Adipocyte (in vitro differentiated cells): ENCODE measurements around the gene SRSF4.
A peak's percentile ranks its signal among the peaks of the same experiment; 100 is the strongest.
"Not testable (repeated sequence)": the region's sequence is repeated elsewhere in the genome, so short reads cannot be mapped to it uniquely, and the experiment has no call there.

Source experiments
- DNase-seq: peaks from one replicate; pipeline ENCODE4 v3.0.0-alpha.2; 2015; ENCODE audit warnings: low read depth
- H3K27me3 ChIP-seq: replicated peaks from 2 replicates; pipeline ENCODE4 v1.7.0; 2013; ENCODE audit warnings: mild to moderate bottlenecking, low read length, moderate library complexity; ENCODE audit not compliant: control insufficient read depth, insufficient read depth
- H3K36me3 ChIP-seq: 2 replicates; pipeline ENCODE4 v1.7.0; 2013; ENCODE audit warnings: low read length, mild to moderate bottlenecking, moderate library complexity; ENCODE audit not compliant: control insufficient read depth, insufficient read depth, severe bottlenecking
- H3K4me1 ChIP-seq: 2 replicates; pipeline ENCODE4 v1.7.0; 2013; ENCODE audit warnings: mild to moderate bottlenecking, low read length, moderate library complexity; ENCODE audit not compliant: control insufficient read depth, insufficient read depth
- H3K4me3 ChIP-seq: 2 replicates; pipeline ENCODE4 v1.7.0; 2013; ENCODE audit warnings: mild to moderate bottlenecking, low read length, moderate library complexity
- H3K9ac ChIP-seq: 2 replicates; pipeline ENCODE4 v1.7.0; 2013; ENCODE audit warnings: mild to moderate bottlenecking, low read length, moderate library complexity
- H3K9me3 ChIP-seq: 2 replicates; pipeline ENCODE4 v1.7.0; 2013; ENCODE audit warnings: mild to moderate bottlenecking, low read length, moderate library complexity; ENCODE audit not compliant: control insufficient read depth

The SRSF4 gene

GRCh38 chr1:29181413-29182225, at the start of gene SRSF4:
Gene SRSF4, minus strand, starts transcription at chr1:29181900. Its CDS starts 148 bp downstream, at chr1:29181752.
- no peaks in the 10 kb centered on the region for H3K27me3 ChIP-seq
- DNase-seq, result peak; percentile 99
- H3K4me3 ChIP-seq, result peak within 1 kb of the TSS; percentile 99
- peaks cover 42% of the 10 kb centered on the region for H3K4me1 ChIP-seq
- peaks cover 9% of the 10 kb centered on the region for H3K36me3 ChIP-seq
- no peaks in the 10 kb centered on the region for H3K9me3 ChIP-seq
- peak within 1 kb of the TSS; percentile 100 for H3K9ac ChIP-seq

DNA sequence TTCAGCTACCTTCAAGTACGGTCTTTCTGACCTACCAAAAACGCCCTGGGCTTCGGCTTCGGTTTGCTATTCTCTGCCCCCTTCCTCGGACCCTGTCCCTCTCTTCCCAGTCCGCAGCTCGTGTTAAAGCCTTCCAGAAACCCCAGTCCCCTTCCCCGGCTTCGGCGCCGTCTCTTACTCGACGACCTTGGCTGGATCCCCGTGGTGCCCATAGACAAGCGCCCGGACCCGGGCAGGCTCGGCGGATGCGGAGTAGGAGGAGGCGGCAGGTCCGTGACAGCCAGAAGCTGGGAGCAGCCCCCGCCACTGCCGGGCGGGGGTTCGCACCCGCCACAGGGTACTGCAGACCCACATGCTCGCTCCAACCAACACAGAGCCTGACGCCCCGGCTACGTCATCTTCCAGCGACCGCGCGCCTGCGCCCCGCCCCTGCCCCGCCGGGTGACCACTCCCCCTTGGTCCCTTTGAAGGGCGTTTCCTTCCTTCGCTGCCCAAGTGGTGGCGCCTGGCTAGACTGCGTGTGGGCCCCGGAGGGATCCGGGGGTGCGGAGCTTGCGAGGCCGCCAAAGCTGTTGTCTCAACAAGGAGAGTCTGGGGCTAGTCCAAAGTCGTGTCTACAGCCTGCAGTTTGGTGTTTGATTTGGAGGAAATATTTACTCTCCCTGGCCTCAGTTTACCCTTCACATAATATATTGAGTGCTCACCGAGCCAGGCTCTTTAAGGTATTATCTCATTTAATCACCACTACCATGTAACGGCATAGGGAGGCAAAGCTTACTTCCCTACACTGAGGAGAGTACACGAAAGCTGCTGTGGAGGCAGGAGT, 49.1 kb upstream of the SRSF4 start, which contains the start of gene MECR:
Gene MECR (minus strand): TSS at position 382 of the 826 bp plus-strand sequence. CDS start 28 bp downstream, at position 354.
- DNase-seq, result peak; percentile 96
- no peaks in the 10 kb centered on the region for H3K27me3 ChIP-seq

DNA sequence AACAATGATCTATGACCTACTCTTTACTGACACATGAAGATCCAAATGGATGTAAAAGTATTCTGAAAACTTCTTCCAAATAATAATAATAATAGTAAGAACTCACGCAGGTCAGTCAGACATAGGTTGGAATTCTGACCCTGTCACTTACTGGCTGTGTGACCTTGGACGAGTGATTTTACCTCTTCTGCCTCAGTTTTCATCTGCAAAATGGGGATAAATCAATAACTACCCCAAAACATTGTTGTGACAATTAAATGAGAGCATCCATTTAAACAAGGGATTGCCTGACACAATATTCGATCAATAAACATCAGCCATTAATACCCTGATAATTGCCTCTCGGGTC, 48.5 kb upstream of the SRSF4 start:
- no peak for DNase-seq
- H3K9me3 ChIP-seq, result no peaks in the 10 kb centered on the region
- peak overlapping the region; percentile 85 for H3K4me3 ChIP-seq
- H3K27me3 ChIP-seq, result no peaks in the 10 kb centered on the region
- H3K36me3 ChIP-seq, result peaks cover 1% of the 10 kb centered on the region
- peak overlapping the region; percentile 87 for H3K9ac ChIP-seq
- H3K4me1 ChIP-seq, result peaks cover 26% of the 10 kb centered on the region

More for the DNA sequence above, 49.1 kb upstream of the SRSF4 start, which contains the start of gene MECR:
- Histone ChIP-seq H3K9ac (peak within 1 kb of the TSS; percentile 87), H3K4me3 (peak within 1 kb of the TSS; percentile 85), H3K4me1 (peaks cover 27% of the 10 kb centered on the region), H3K9me3 (no peaks in the 10 kb centered on the region), H3K36me3 (no peaks in the 10 kb centered on the region)

GRCh38 chr1:29227511-29227910, 45.8 kb upstream of the SRSF4 start:
- Histone ChIP-seq H3K4me1 (peaks cover 26% of the 10 kb centered on the region), H3K36me3 (peaks cover 17% of the 10 kb centered on the region), H3K4me3 (no peak overlapping the region), H3K27me3 (no peaks in the 10 kb centered on the region), H3K9me3 (no peaks in the 10 kb centered on the region), H3K9ac (no peak overlapping the region)
- DNase-seq, result no peak

GRCh38 chr1:29225361-29225760, 43.7 kb upstream of the SRSF4 start:
- Histone ChIP-seq H3K9me3 (no peaks in the 10 kb centered on the region), H3K4me3 (no peak overlapping the region), H3K36me3 (peaks cover 24% of the 10 kb centered on the region), H3K9ac (no peak overlapping the region), H3K27me3 (no peaks in the 10 kb centered on the region), H3K4me1 (peaks cover 20% of the 10 kb centered on the region)
- DNase-seq, result no peak

DNA sequence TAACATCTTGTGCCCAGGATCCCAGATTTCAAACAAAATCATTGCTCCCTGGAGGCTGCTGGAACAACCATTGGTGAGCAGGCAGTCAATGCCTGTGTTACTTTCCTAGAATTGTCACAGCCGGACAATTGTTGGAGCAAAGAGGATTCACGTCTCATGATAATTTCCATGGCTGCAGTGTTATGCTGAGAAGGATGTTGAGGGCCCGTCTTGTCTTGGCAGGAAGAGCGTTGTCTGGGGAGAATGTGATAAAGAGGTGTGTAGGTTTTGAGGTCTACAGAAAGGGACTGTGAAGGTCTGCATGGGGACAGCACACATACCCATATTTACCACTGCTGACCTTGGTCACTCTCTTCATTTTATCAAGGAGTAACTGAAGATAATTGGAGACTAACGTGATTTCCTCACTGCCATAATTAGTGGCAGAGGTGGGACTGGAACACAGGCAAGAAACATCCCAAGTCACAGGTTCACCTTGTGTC, 42.7 kb upstream of the SRSF4 start:
- Histone ChIP-seq H3K9me3 (no peaks in the 10 kb centered on the region), H3K36me3 (peaks cover 28% of the 10 kb centered on the region), H3K27me3 (no peaks in the 10 kb centered on the region), H3K4me3 (no peak overlapping the region), H3K9ac (no peak overlapping the region), H3K4me1 (peaks cover 11% of the 10 kb centered on the region)
- no peak for DNase-seq

GRCh38 chr1:29223521-29223920, 41.8 kb upstream of the SRSF4 start:
- Histone ChIP-seq H3K9me3 (no peaks in the 10 kb centered on the region), H3K9ac (no peak overlapping the region), H3K36me3 (peaks cover 28% of the 10 kb centered on the region), H3K4me3 (no peak overlapping the region), H3K27me3 (no peaks in the 10 kb centered on the region), H3K4me1 (peaks cover 12% of the 10 kb centered on the region)
- DNase-seq, result no peak

DNA sequence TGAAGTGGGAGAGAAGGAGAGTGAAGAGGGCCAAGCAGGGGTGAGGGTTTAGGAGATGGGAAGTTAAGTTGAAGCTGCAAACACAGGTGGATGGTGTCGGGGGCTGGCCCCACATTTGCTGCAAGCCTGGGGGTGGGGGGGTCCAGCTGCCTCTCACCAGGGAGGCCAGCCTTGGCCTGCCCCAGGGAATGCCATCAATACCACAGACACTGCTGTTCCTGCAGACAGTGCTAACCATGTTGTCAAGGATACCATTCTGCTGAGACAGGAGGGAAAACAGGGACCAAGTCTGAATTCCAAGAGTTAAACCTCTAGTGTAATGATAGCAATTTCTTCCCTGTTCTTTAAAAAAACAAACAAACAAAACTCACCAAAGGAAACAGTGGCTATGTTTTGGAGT, 41.0 kb upstream of the SRSF4 start:
- no peaks in the 10 kb centered on the region for H3K9me3 ChIP-seq
- H3K9ac ChIP-seq, result no peak overlapping the region
- no peak for DNase-seq
- peaks cover 28% of the 10 kb centered on the region for H3K36me3 ChIP-seq
- H3K4me3 ChIP-seq, result no peak overlapping the region
- no peaks in the 10 kb centered on the region for H3K27me3 ChIP-seq
- H3K4me1 ChIP-seq, result peaks cover 17% of the 10 kb centered on the region

- H3K9me3 ChIP-seq, DNase-seq, H3K4me3 ChIP-seq, H3K9ac ChIP-seq, H3K27me3 ChIP-seq: not testable (repeated sequence)
- Histone ChIP-seq H3K4me1 (peaks cover 17% of the 10 kb centered on the region), H3K36me3 (peaks cover 28% of the 10 kb centered on the region)
Observed at GRCh38 chr1:29222260-29222659, 40.6 kb upstream of the SRSF4 start.

DNA sequence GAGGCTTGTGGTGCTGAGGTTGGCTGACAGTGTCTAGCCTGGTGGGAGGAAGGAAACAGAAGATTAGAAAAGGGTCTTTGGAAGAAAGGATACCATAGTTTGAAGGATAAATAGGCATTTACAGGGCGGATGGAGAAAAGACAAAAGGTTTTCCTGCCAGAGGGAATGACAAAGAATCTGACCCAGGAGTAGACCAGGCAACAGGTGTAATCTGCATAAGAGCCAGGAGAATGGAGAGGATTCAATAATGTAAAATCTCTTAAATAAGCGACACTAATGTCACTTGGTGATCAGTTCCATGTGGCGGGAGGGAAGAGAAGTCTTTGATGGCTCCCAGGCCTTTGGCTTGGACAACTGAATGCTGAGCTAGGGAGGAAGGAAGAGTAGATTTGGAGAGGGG, 39.6 kb upstream of the SRSF4 start:
- Histone ChIP-seq H3K4me1 (peaks cover 16% of the 10 kb centered on the region), H3K27me3 (no peaks in the 10 kb centered on the region), H3K9ac (no peak overlapping the region), H3K36me3 (peaks cover 28% of the 10 kb centered on the region), H3K9me3 (no peaks in the 10 kb centered on the region), H3K4me3 (no peak overlapping the region)
- no peak for DNase-seq

- peaks cover 42% of the 10 kb centered on the region for H3K36me3 ChIP-seq
- H3K4me1 ChIP-seq, result peaks cover 16% of the 10 kb centered on the region
- no peak for DNase-seq
- no peak overlapping the region for H3K4me3 ChIP-seq
- no peaks in the 10 kb centered on the region for H3K27me3 ChIP-seq
- H3K9me3 ChIP-seq, result no peaks in the 10 kb centered on the region
- no peak overlapping the region for H3K9ac ChIP-seq
Observed at GRCh38 chr1:29218223-29218622, 36.5 kb upstream of the SRSF4 start.
